Measurements from ENCODE around the gene MOB3A. TPM values are rescaled to one million over a fixed set of nuclear protein-coding genes. Genes with fewer than 3 reads are reported as not detected.
"Not testable (repeated sequence)": the region's sequence is repeated elsewhere in the genome, so short reads cannot be mapped to it uniquely, and the experiment has no call there.

Gene MOB3A
- total RNA-seq (2014; rRNA removed) = 26.5 and 33.9 TPM in 2 replicates
- 25.0 TPM for polyA plus RNA-seq (2012)

GRCh38 chr19:2096034-2096479 is at the start of gene MOB3A:
MOB3A (minus strand) TSS chr19:2096326; CDS start chr19:2078560, 17,766 bp downstream.
- DNase-seq (ENCODE audit: low read depth) = peak; percentile 91

- no peak for DNase-seq (ENCODE audit: low read depth)
Observed at GRCh38 chr19:2145831-2146241, 49.7 kb upstream of the MOB3A start.

- no peak for DNase-seq (ENCODE audit: low read depth)
Observed at GRCh38 chr19:2144190-2144589, 48.1 kb upstream of the MOB3A start.

GRCh38 chr19:2142173-2142829 is 46.2 kb upstream of the MOB3A start:
- no peak for DNase-seq (ENCODE audit: low read depth)

GRCh38 chr19:2140138-2140569 is 44.0 kb upstream of the MOB3A start:
- DNase-seq (ENCODE audit: low read depth) = peak; percentile 42

GRCh38 chr19:2139385-2140137 is 43.4 kb upstream of the MOB3A start:
- peak; percentile 27 for DNase-seq (ENCODE audit: low read depth)

GRCh38 chr19:2138061-2138728 is 42.1 kb upstream of the MOB3A start:
- DNase-seq (ENCODE audit: low read depth) = no peak

- no peak for DNase-seq (ENCODE audit: low read depth)
Observed at GRCh38 chr19:2136796-2137195, 40.7 kb upstream of the MOB3A start.

- DNase-seq (ENCODE audit: low read depth) = no peak
Observed at GRCh38 chr19:2135474-2136402, 39.6 kb upstream of the MOB3A start.

- no peak for DNase-seq (ENCODE audit: low read depth)
Observed at GRCh38 chr19:2132731-2133490, 36.8 kb upstream of the MOB3A start.

GRCh38 chr19:2132191-2132590 is 36.1 kb upstream of the MOB3A start:
- no peak for DNase-seq (ENCODE audit: low read depth)

- DNase-seq (ENCODE audit: low read depth) = not testable (repeated sequence)
Observed at GRCh38 chr19:2131012-2131975, 35.2 kb upstream of the MOB3A start.

GRCh38 chr19:2129892-2130770 is 34.0 kb upstream of the MOB3A start:
- DNase-seq (ENCODE audit: low read depth) = no peak

GRCh38 chr19:2129486-2129885 is 33.4 kb upstream of the MOB3A start:
- DNase-seq (ENCODE audit: low read depth) = no peak

GRCh38 chr19:2129022-2129421 is 32.9 kb upstream of the MOB3A start:
- DNase-seq (ENCODE audit: low read depth) = no peak

- DNase-seq (ENCODE audit: low read depth) = not testable (repeated sequence)
Observed at GRCh38 chr19:2128252-2128651, 32.1 kb upstream of the MOB3A start.

GRCh38 chr19:2127758-2128157 is 31.6 kb upstream of the MOB3A start:
- DNase-seq (ENCODE audit: low read depth) = no peak

GRCh38 chr19:2126879-2127518 is 30.9 kb upstream of the MOB3A start:
- no peak for DNase-seq (ENCODE audit: low read depth)

All from LHCN-M2 (cell line).